Fibroblast of mammary gland (primary cell): ENCODE measurements around the gene LYRM1.

Experiments used
- DNase-seq: peaks from one replicate; pipeline ENCODE4 v3.0.0-alpha.2; 2010; ENCODE audit warnings: low read depth
- H3K4me3 ChIP-seq: 2 replicates; pipeline ENCODE4 v1.5.1; 2011; ENCODE audit warnings: low read depth, mild to moderate bottlenecking, low read length, moderate library complexity; ENCODE audit not compliant: control insufficient read depth
- CTCF ChIP-seq: conservative IDR thresholded peaks from 2 replicates; pipeline ENCODE4 v1.5.1; 2011; ENCODE audit warnings: low read depth, low read length, inconsistent platforms; ENCODE audit not compliant: control insufficient read depth, insufficient read depth

Gene LYRM1

GRCh38 chr16:20871941-20872815, 28.4 kb upstream of the LYRM1 start:
- no peak for TF ChIP-seq CTCF
- no peak for DNase-seq

GRCh38 chr16:20873331-20873730, 27.2 kb upstream of the LYRM1 start:
- no peak overlapping the region for H3K4me3 ChIP-seq
- no peak for TF ChIP-seq CTCF
- DNase-seq = no peak

More at GRCh38 chr16:20871941-20872815, 28.4 kb upstream of the LYRM1 start:
- no peak overlapping the region for H3K4me3 ChIP-seq

GRCh38 chr16:20874088-20874581, 26.4 kb upstream of the LYRM1 start:
- H3K4me3 ChIP-seq = no peak overlapping the region
- DNase-seq = peak; percentile 59
- no peak for TF ChIP-seq CTCF

- DNase-seq = no peak
- TF ChIP-seq CTCF = no peak
- no peak overlapping the region for H3K4me3 ChIP-seq
These were observed 25.3 kb upstream of the LYRM1 start for GRCh38 chr16:20875355-20875650.

- no peak overlapping the region for H3K4me3 ChIP-seq
- no peak for TF ChIP-seq CTCF
- DNase-seq = no peak
These were observed 21.9 kb upstream of the LYRM1 start for GRCh38 chr16:20878682-20879147.

- no peak for TF ChIP-seq CTCF
- DNase-seq = peak; percentile 67
- H3K4me3 ChIP-seq = peak overlapping the region; percentile 23
These were observed 21.2 kb upstream of the LYRM1 start for GRCh38 chr16:20879175-20880040.
